Retinal pigment epithelial cell (primary cell): ENCODE measurements around the gene FAM200C.
"Not testable (repeated sequence)": the region's sequence is repeated elsewhere in the genome, so short reads cannot be mapped to it uniquely, and the experiment has no call there.

ENCODE experiments used
- DNase-seq: peaks from one replicate; pipeline ENCODE4 v3.0.0-alpha.2; 2010; ENCODE audit warnings: low read depth
- H3K4me3 ChIP-seq: 2 replicates; pipeline ENCODE4 v1.5.1; 2011; ENCODE audit warnings: mild to moderate bottlenecking, low read length, control low read depth, moderate library complexity
- CTCF ChIP-seq: conservative IDR thresholded peaks from 2 replicates; pipeline ENCODE4 v1.5.1; 2011; ENCODE audit warnings: low read depth, low read length, control low read depth, inconsistent platforms

FAM200C gene

GRCh38 chr5:160442824-160443431 is 43.1 kb upstream of the FAM200C start:
- no peak for TF ChIP-seq CTCF
- no peak for DNase-seq
- no peak overlapping the region for H3K4me3 ChIP-seq

GRCh38 chr5:160441311-160441781 is 41.5 kb upstream of the FAM200C start:
- H3K4me3 ChIP-seq = no peak overlapping the region
- no peak for DNase-seq
- no peak for TF ChIP-seq CTCF

DNA sequence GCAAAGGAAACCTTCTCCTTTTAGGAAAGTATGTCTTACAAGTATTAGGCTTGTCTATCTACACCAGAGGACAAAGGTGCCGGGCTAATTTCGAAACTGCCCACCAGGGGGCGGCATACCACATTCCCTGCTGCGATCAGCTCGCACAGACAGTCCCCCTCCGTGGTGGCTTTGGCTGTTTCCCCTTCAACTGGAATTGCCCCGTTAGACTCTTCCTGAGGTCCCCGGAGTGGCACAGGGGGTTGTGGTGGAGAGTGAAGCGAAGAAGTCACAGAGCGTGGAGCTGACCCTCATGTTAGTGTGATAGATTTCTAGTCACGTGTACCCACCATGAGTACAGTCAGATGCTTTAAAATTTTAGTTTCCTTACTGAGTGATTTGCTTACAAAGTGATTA is 39.3 kb upstream of the FAM200C start:
- TF ChIP-seq CTCF = peak; percentile 91
- no peak for DNase-seq
- peak overlapping the region; percentile 38 for H3K4me3 ChIP-seq

DNA sequence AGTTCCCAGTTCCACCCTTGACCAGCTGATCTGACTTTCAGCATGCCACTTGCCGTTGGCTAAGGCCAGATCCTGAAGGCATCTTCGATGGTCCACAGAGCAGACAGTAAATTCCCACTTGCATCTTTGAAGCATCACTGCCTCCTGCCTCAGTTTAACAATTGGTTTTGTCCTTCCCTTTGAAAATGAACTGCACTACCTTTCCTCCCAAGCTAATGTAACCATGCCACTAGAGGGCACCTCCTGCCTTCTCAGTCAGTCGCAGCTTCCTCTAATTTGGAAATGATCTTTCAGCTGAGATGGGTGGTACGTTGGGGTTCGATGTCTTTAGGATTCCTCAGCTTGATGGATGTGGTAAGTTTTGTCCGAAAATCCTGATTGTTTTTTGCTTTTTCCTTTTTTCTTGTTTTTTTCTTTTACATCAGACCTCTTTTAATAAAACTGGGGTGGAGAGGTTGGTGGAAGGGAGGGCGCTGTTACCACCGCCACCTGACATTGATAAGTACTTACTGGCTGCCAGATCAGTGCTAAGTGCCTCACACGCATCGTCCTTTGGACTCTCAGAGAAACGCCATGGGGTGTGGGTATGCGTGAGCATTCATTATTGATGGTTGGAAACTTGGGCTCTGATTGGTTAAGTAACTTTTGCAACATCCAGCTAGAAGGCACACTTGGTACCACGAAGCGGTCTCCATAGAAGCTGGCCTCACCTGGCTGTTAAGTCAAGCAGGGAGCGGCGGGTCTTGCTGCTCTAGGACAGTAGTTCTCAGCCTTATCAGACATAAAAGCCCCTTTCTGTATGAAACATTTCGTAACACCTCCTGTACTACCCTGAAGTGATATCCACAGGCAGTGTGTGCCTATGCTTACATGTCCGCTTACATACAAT is 38.7 kb upstream of the FAM200C start:
- H3K4me3 ChIP-seq = peak overlapping the region; percentile 38
- peak; percentile 93 for TF ChIP-seq CTCF
- no peak for DNase-seq

- no peak for DNase-seq
- no peak overlapping the region for H3K4me3 ChIP-seq
- TF ChIP-seq CTCF = no peak
Measured at GRCh38 chr5:160437271-160437670, 37.4 kb upstream of the FAM200C start.

- DNase-seq, H3K4me3 ChIP-seq: not testable (repeated sequence)
Measured at GRCh38 chr5:160436661-160437060, 36.8 kb upstream of the FAM200C start.

- TF ChIP-seq CTCF = no peak
- no peak for DNase-seq
- no peak overlapping the region for H3K4me3 ChIP-seq
Measured at GRCh38 chr5:160436017-160436416, 36.2 kb upstream of the FAM200C start.
